Neural cell (in vitro differentiated cells): ENCODE data around the gene GSTT2B.

Experiments
- EP300 ChIP-seq: fragments of 450-650 bp; conservative IDR thresholded peaks from 2 replicates; pipeline ENCODE4 v1.6.1; 2014; ENCODE audit warnings: antibody characterized with exemption, mild to moderate bottlenecking, moderate library complexity; ENCODE audit not compliant: poor library complexity, severe bottlenecking
- EZH2 ChIP-seq: fragments of 200-600, 300-800 bp; shearing (Covaris generic), sonication (generic); IDR thresholded peaks from 2 replicates; pipeline ENCODE4 v1.6.1; 2014; ENCODE audit warnings: antibody characterized with exemption, low read length, borderline replicate concordance, mild to moderate bottlenecking; ENCODE audit not compliant: insufficient read depth, poor library complexity, severe bottlenecking
- MXI1 ChIP-seq: fragments of 450-650 bp; conservative IDR thresholded peaks from 2 replicates; pipeline ENCODE4 v1.6.1; 2014; ENCODE audit warnings: antibody characterized with exemption, mild to moderate bottlenecking; ENCODE audit not compliant: poor library complexity, severe bottlenecking
- POLR2AphosphoS5 ChIP-seq: IDR thresholded peaks from 2 replicates; pipeline ENCODE4 v1.6.1; 2012
- TAF1 ChIP-seq: IDR thresholded peaks from 2 replicates; pipeline ENCODE4 v1.6.1; 2012; ENCODE audit warnings: low read depth
- TF ChIP-seq, protein P1 (sequence below): fragments of 450-650 bp; IDR thresholded peaks from 2 replicates; pipeline ENCODE4 v1.5.1; 2014; ENCODE audit warnings: antibody characterized with exemption, mild to moderate bottlenecking, moderate library complexity; ENCODE audit not compliant: poor library complexity, severe bottlenecking

- TF ChIP-seq TAF1 (no peak), EZH2 (no peak), POLR2AphosphoS5 (no peak), MXI1 (no peak), EP300 (no peak)
- TF ChIP-seq, protein P1, sequence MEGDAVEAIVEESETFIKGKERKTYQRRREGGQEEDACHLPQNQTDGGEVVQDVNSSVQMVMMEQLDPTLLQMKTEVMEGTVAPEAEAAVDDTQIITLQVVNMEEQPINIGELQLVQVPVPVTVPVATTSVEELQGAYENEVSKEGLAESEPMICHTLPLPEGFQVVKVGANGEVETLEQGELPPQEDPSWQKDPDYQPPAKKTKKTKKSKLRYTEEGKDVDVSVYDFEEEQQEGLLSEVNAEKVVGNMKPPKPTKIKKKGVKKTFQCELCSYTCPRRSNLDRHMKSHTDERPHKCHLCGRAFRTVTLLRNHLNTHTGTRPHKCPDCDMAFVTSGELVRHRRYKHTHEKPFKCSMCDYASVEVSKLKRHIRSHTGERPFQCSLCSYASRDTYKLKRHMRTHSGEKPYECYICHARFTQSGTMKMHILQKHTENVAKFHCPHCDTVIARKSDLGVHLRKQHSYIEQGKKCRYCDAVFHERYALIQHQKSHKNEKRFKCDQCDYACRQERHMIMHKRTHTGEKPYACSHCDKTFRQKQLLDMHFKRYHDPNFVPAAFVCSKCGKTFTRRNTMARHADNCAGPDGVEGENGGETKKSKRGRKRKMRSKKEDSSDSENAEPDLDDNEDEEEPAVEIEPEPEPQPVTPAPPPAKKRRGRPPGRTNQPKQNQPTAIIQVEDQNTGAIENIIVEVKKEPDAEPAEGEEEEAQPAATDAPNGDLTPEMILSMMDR = no peak
Measured at GRCh38 chr22:23970816-23971486, 10.0 kb upstream of the GSTT2B start.
